ENCODE results near the gene ACSF3.

GRCh38 chr16:89200124-89200849 is 106.6 kb downstream of the ACSF3 start, which contains the start of gene SLC22A31:
- TF ChIP-seq EZH2 (IDR thresholded peaks at IDR 0.05) (no peak), FOXP2 (optimal IDR thresholded peaks at IDR 0.05; ENCODE audit: control extremely low read depth, extremely low read length, insufficient read depth) (no peak)

Measured in SK-N-MC (cell line).